H1 (cell line): ENCODE data around the gene BPIFB2. TPM values are rescaled to one million over a fixed set of nuclear protein-coding genes. Genes with fewer than 3 reads are reported as not detected.

Source experiments
- CTCF ChIA-PET: fragments of 300-600 bp; sonication (Branson Sonifier 250); formaldehyde crosslinking; loops from one replicate; lab custom pipeline; 2021; ENCODE audit not compliant: partially characterized antibody; lab: Charles Lee
- POLR2A ChIA-PET: fragments of 300-600 bp; sonication (Branson Sonifier 250); formaldehyde crosslinking; loops from one replicate; lab custom pipeline; 2021; ENCODE audit warnings: inconsistent platforms; ENCODE audit not compliant: partially characterized antibody; lab: Charles Lee
- DNase-seq, 2 experiments: peaks; one replicate each; pipeline versions ENCODE4 v3.0.0 to v3.0.0-alpha.2; 2010 to 2022; ENCODE audit warnings: low spot score in 2 of 2, low read depth in 1 of 2, mixed read lengths in 1 of 2
- FAIRE-seq: peaks from 2 replicates; lab custom pipeline; 2011; peaks lifted over from hg19 to GRCh38; lab: Jason Lieb, UNC
- H2AFZ ChIP-seq: 2 replicates; pipeline ENCODE4 v1.8.1; 2012; ENCODE audit warnings: low read length, inconsistent platforms
- H2AK5ac ChIP-seq: 2 replicates; pipeline ENCODE4 v1.6.1; 2013; ENCODE audit warnings: low read depth, low read length
- H2BK120ac ChIP-seq: replicated peaks from 2 replicates; pipeline ENCODE3; 2013; ENCODE audit warnings: low read depth, low read length, inconsistent platforms
- H2BK12ac ChIP-seq: 2 replicates; pipeline ENCODE4 v1.6.1; 2013; ENCODE audit warnings: low read depth, low read length
- H2BK15ac ChIP-seq: 2 replicates; pipeline ENCODE4 v1.6.1; 2013; ENCODE audit warnings: low read length
- H2BK20ac ChIP-seq: 2 replicates; pipeline ENCODE4 v1.6.1; 2013; ENCODE audit warnings: low read length
- H2BK5ac ChIP-seq: 2 replicates; pipeline ENCODE4 v1.6.1; 2013; ENCODE audit warnings: low read depth, low read length
- H3K14ac ChIP-seq: 2 replicates; pipeline ENCODE4 v1.6.1; 2013; ENCODE audit warnings: inconsistent platforms; ENCODE audit not compliant: insufficient read length
- H3K18ac ChIP-seq: 2 replicates; pipeline ENCODE4 v1.6.1; 2013; ENCODE audit warnings: low read length; ENCODE audit errors: extremely low read depth
- H3K23ac ChIP-seq: 2 replicates; pipeline ENCODE4 v1.6.1; 2013; ENCODE audit warnings: inconsistent platforms; ENCODE audit not compliant: insufficient read length
- H3K23me2 ChIP-seq: 2 replicates; pipeline ENCODE4 v1.6.1; 2013; ENCODE audit warnings: low read depth, low read length
- H3K27ac ChIP-seq: 2 replicates; pipeline ENCODE4 v1.6.1; 2011; ENCODE audit warnings: low read depth, low read length, inconsistent platforms
- H3K27me3 ChIP-seq, 4 experiments: replicated peaks in 1 of 4; 1 replicate in 1 of 4; 2 replicates in 3 of 4; pipeline versions ENCODE4 v1.6.1 to v1.8.1; 2011 to 2013; ENCODE audit warnings: low read length in 3 of 4, mild to moderate bottlenecking in 3 of 4, inconsistent platforms in 2 of 4, mixed read lengths in 2 of 4, moderate library complexity in 1 of 4; ENCODE audit not compliant: control insufficient read depth in 3 of 4, insufficient read depth in 3 of 4; ENCODE audit errors: extremely low read depth in 1 of 4
- H3K36me3 ChIP-seq, 4 experiments: 2 replicates each; pipeline versions ENCODE4 v1.6.1 to v1.8.1; 2011 to 2013; ENCODE audit warnings: mild to moderate bottlenecking in 4 of 4, low read length in 3 of 4, moderate library complexity in 2 of 4, control low read depth in 1 of 4, inconsistent platforms in 1 of 4; ENCODE audit not compliant: insufficient read depth in 4 of 4, control insufficient read depth in 2 of 4
- H3K4ac ChIP-seq: replicated peaks from 2 replicates; pipeline ENCODE3; 2013; ENCODE audit warnings: low read length, low read depth, mixed read lengths, inconsistent platforms; ENCODE audit not compliant: insufficient read length
- H3K4me1 ChIP-seq, 4 experiments: replicated peaks in 1 of 4; 1 replicate in 1 of 4; 2 replicates in 3 of 4; pipeline versions ENCODE4 v1.6.1 to v1.8.1; 2011 to 2013; ENCODE audit warnings: low read length in 3 of 4, inconsistent platforms in 2 of 4, mixed read lengths in 1 of 4; ENCODE audit not compliant: insufficient read depth in 4 of 4, control insufficient read depth in 3 of 4
- H3K4me2 ChIP-seq, 2 experiments: 2 replicates each; pipeline versions ENCODE4 v1.6.1 to v1.8.1; 2011 to 2013; ENCODE audit warnings: low read depth in 2 of 2, low read length in 2 of 2, control low read depth in 1 of 2, inconsistent platforms in 1 of 2, mild to moderate bottlenecking in 1 of 2; ENCODE audit not compliant: insufficient read depth in 1 of 2
- H3K4me3 ChIP-seq, 4 experiments: fragments of 200-600, 300-600 bp in 1 of 4; sonication (generic), shearing (Covaris generic), sonication (Bioruptor Twin) in 1 of 4; 2 replicates each; pipeline versions ENCODE4 v1.5.1 to v1.8.1; 2011 to 2016; ENCODE audit warnings: low read length in 4 of 4, low read depth in 3 of 4, control low read depth in 2 of 4, inconsistent platforms in 2 of 4, mild to moderate bottlenecking in 2 of 4, mixed read lengths in 1 of 4, moderate library complexity in 1 of 4; ENCODE audit not compliant: insufficient read depth in 2 of 4; ENCODE audit errors: extremely low read depth in 1 of 4
- H3K56ac ChIP-seq: replicated peaks from 2 replicates; pipeline ENCODE3; 2013; ENCODE audit warnings: low read depth, mild to moderate bottlenecking, mixed read lengths, low read length, inconsistent platforms; ENCODE audit not compliant: insufficient read length
- H3K79me1 ChIP-seq: 2 replicates; pipeline ENCODE4 v1.6.1; 2013; ENCODE audit warnings: low read depth, low read length, control low read depth
- H3K79me2 ChIP-seq, 2 experiments: 2 replicates each; pipeline versions ENCODE4 v1.6.1 to v1.8.1; 2012 to 2013; ENCODE audit warnings: low read length in 2 of 2, mild to moderate bottlenecking in 2 of 2, inconsistent platforms in 1 of 2; ENCODE audit not compliant: insufficient read depth in 2 of 2, control insufficient read depth in 1 of 2
- H3K9ac ChIP-seq, 4 experiments: replicated peaks in 1 of 4; 1 replicate in 1 of 4; 2 replicates in 3 of 4; pipeline versions ENCODE4 v1.6.1 to v1.8.1; 2011 to 2013; ENCODE audit warnings: low read depth in 3 of 4, low read length in 3 of 4, control low read depth in 2 of 4, mild to moderate bottlenecking in 2 of 4, moderate library complexity in 2 of 4, inconsistent platforms in 1 of 4; ENCODE audit errors: extremely low read depth in 1 of 4
- H3K9me3 ChIP-seq, 2 experiments: 2 replicates each; pipeline versions ENCODE4 v1.6.1 to v1.8.1; 2012 to 2013; ENCODE audit warnings: mild to moderate bottlenecking in 2 of 2, moderate library complexity in 2 of 2, control low read depth in 1 of 2, inconsistent platforms in 1 of 2, low read depth in 1 of 2, low read length in 1 of 2, mixed read lengths in 1 of 2; ENCODE audit not compliant: insufficient read depth in 2 of 2
- H4K20me1 ChIP-seq, 2 experiments: replicated peaks in 1 of 2; 2 replicates each; pipeline versions ENCODE3 to v1.8.1; 2011 to 2013; ENCODE audit warnings: inconsistent platforms in 2 of 2, low read length in 2 of 2, mild to moderate bottlenecking in 1 of 2; ENCODE audit not compliant: insufficient read depth in 2 of 2, control insufficient read depth in 1 of 2
- H4K5ac ChIP-seq: 2 replicates; pipeline ENCODE4 v1.6.1; 2013; ENCODE audit warnings: low read length, low read depth, mixed read lengths, inconsistent platforms; ENCODE audit not compliant: insufficient read length
- H4K8ac ChIP-seq: 2 replicates; pipeline ENCODE4 v1.8.0; 2013; ENCODE audit warnings: mild to moderate bottlenecking, moderate library complexity, low read length, inconsistent platforms; ENCODE audit not compliant: insufficient read depth; ENCODE audit errors: extremely low read depth
- H4K91ac ChIP-seq: replicated peaks from 2 replicates; pipeline ENCODE3; 2013; ENCODE audit warnings: low read length, mixed read lengths, inconsistent platforms; ENCODE audit not compliant: insufficient read length
- EP300 ChIP-seq, 2 experiments: IDR thresholded peaks; 1 replicate in 1 of 2; 2 replicates in 1 of 2; pipeline ENCODE4 v1.6.1; 2011 to 2012; ENCODE audit warnings: low read depth in 2 of 2, low read length in 2 of 2, mild to moderate bottlenecking in 2 of 2, borderline replicate concordance in 1 of 2, inconsistent platforms in 1 of 2, moderate library complexity in 1 of 2
- POLR2A ChIP-seq, 2 experiments: IDR thresholded peaks; 1 replicate in 1 of 2; 2 replicates in 1 of 2; pipeline ENCODE4 v1.6.1; 2011; ENCODE audit warnings: low read depth in 2 of 2, low read length in 2 of 2, mild to moderate bottlenecking in 2 of 2; ENCODE audit errors: control extremely low read depth in 1 of 2
- RFX5 ChIP-seq: IDR thresholded peaks from 2 replicates; pipeline ENCODE4 v1.6.1; 2011; ENCODE audit warnings: low read depth, low read length, improper control_type of control experiment, borderline replicate concordance
- TBP ChIP-seq: IDR thresholded peaks from 2 replicates; pipeline ENCODE4 v1.6.1; 2011; ENCODE audit warnings: low read depth, low read length, improper control_type of control experiment
- USF2 ChIP-seq: IDR thresholded peaks from 2 replicates; pipeline ENCODE4 v1.6.1; 2011; ENCODE audit warnings: low read length, improper control_type of control experiment
- WGBS, 2 experiments: shearing (Covaris generic) in 1 of 2; methylation state at CpG; one replicate each; pipeline versions ENCODE4 v1.1.6 to v1.1.7; 2013 to 2015; ENCODE audit warnings: low lambda C conversion rate in 2 of 2, mixed read lengths in 2 of 2, inconsistent platforms in 1 of 2, low coverage in 1 of 2, missing lambda C conversion rate in 1 of 2; ENCODE audit not compliant: insufficient replicate concordance in 2 of 2, insufficient coverage in 1 of 2, insufficient read length in 1 of 2; ENCODE audit errors: extremely low coverage in 1 of 2, missing lambda C conversion rate in 1 of 2; 5-methylcytosine and 5-hydroxymethylcytosine counted together
- polyA plus RNA-seq, 7 experiments: library from polyadenylated mRNA; depleted of rRNA in 3 of 7; stranded (reverse) in 5 of 7; unstranded in 2 of 7; fragments of >200 nt in 5 of 7; fragments of 200-250 nt in 2 of 7; gene quantifications; 1 replicate in 5 of 7; 2 replicates in 1 of 7; 4 replicates in 1 of 7; pipeline versions ENCODE4 v1.2.1 to v1.2.3, GENCODE V29; 2011 to 2013; ENCODE audit warnings: missing spikeins in 2 of 7, mixed read lengths in 2 of 7
- total RNA-seq: library from RNA; stranded (reverse); fragmentation: NEBNext Ultra II Directional; extraction: Animal tissue kit (Norgen Biotek cat#: 25700); gene quantifications from 2 replicates; pipeline ENCODE4 v1.2.1, GENCODE V29; 2021

The BPIFB2 gene
- total and polyA plus RNA-seq, 2 of the 8 experiments (the other 6 are each of a cell fraction or from before 2014, with no cell fraction given) = not detected

DNA sequence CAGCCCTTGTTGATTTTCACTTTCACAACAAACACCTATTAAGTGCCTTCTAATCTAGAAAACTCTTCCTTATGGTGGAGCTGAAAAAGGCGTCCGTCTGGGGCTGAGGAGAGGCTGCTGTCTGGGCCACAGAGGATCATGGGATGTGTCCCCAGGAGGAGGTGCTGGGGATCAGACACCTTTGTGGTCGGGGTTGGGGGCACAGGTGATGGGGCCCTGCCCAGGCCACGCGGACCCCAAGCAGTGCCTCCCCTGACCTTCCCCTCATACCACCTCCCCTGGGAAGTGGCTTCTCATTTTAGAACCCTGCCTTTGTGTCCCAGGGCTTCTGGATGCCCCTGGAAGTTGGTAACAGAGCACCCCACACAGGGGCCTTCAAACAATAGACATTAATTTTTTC lies 44.3 kb upstream of the BPIFB2 start:
- H2AK5ac ChIP-seq = no peak overlapping the region
- no peak overlapping the region for H4K5ac ChIP-seq
- DNase-seq (no peak), FAIRE-seq (no peak)
- H3K36me3 ChIP-seq = no peaks in the 10 kb centered on the region
- CTCF ChIA-PET = interaction anchor here (0.6 kb wide), 1 partner anchor 11 kb away, joined by 3 read pairs; no protein-coding TSS in a partner anchor
- no peak overlapping the region for H3K4me2 ChIP-seq
- no peak overlapping the region for H2BK20ac ChIP-seq
- no peak overlapping the region for H3K9ac ChIP-seq
- 86% methylated on average over 5 of the region's 5 CpGs; no CpG with 5 or more reads in 1 of the 2 experiments for WGBS, 2 experiments
- no peaks in the 10 kb centered on the region for H3K27me3 ChIP-seq
- POLR2A ChIA-PET = no interaction called here
- no peak overlapping the region for H4K91ac ChIP-seq
- no peak overlapping the region for H2BK12ac ChIP-seq
- no peak overlapping the region for H3K23ac ChIP-seq
- no peak overlapping the region for H2BK120ac ChIP-seq
- H3K4ac ChIP-seq = no peak overlapping the region
- H3K79me2 ChIP-seq = no peaks in the 10 kb centered on the region
- no peaks in the 10 kb centered on the region for H4K20me1 ChIP-seq
- H3K4me1 ChIP-seq = no peaks in the 10 kb centered on the region; a peak in 1 of 7 replicates
- H2BK5ac ChIP-seq = no peak overlapping the region
- no peak overlapping the region for H3K56ac ChIP-seq
- H3K4me3 ChIP-seq = no peak overlapping the region
- no peak overlapping the region for H2BK15ac ChIP-seq
- H3K14ac ChIP-seq = no peak overlapping the region
- H3K9me3 ChIP-seq = no peaks in the 10 kb centered on the region
- H3K18ac ChIP-seq = no peak overlapping the region
- no peak overlapping the region; the same call in 1 of the 2 replicates for H4K8ac ChIP-seq
- no peak overlapping the region for H3K27ac ChIP-seq
- H2AFZ ChIP-seq = no peak overlapping the region
- no peaks in the 10 kb centered on the region for H3K23me2 ChIP-seq
- no peaks in the 10 kb centered on the region for H3K79me1 ChIP-seq
- TF ChIP-seq POLR2A (IDR thresholded peaks at IDR 0.05; ENCODE audit: control extremely low read depth in 1 of 2, low read depth in 2 of 2, low read length in 2 of 2) (no peak), USF2 (no peak), TBP (no peak), RFX5 (no peak), EP300 (IDR thresholded peaks at IDR 0.05; ENCODE audit: borderline replicate concordance in 1 of 2, low read depth in 2 of 2, low read length in 2 of 2) (no peak)
